B cell (primary cell): ENCODE results near the gene LENG8.

Experiments
- CTCF ChIP-seq: fragments of 200-600 bp; IDR thresholded peaks from one replicate; pipeline ENCODE4 v1.8.0; 2022; ENCODE audit warnings: antibody characterized with exemption, mild to moderate bottlenecking
- EZH2 ChIP-seq: IDR thresholded peaks from 2 replicates; pipeline ENCODE4 v1.6.1; 2012; ENCODE audit warnings: borderline replicate concordance, low read depth, mild to moderate bottlenecking, moderate library complexity, low read length; ENCODE audit not compliant: insufficient read depth, poor library complexity, severe bottlenecking

GRCh38 chr19:54449701-54450069, 686 bp downstream of the LENG8 start:
- TF ChIP-seq CTCF, result no peak
- no peak for TF ChIP-seq EZH2
